Measurements from ENCODE around the gene WDR20.
"Not testable (repeated sequence)": the region's sequence is repeated elsewhere in the genome, so short reads cannot be mapped to it uniquely, and the experiment has no call there.

The WDR20 gene

DNA sequence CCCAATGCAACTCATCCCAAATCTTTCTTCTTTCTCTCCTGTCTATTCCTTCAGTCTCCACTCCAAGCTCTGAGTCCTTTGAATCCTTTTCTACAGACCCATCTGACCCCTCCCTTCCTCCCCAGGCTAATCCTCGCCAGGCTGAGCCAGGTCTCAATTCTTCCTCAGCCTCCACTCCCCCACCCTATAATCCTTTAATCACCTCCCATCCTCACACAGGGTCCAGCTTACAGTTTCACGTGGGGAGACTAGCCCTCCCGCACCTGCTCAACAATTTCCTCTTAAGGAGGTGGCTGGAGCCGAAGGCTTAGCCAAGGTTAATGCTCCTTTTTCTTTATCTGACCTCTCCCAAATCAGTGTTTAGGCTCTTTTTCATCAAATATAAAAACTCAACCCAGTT is 101.5 kb downstream of the WDR20 start:
- no peak for DNase-seq

- DNase-seq: not testable (repeated sequence)
These were observed 104.1 kb downstream of the WDR20 start for GRCh38 chr14:102243795-102244194.

GRCh38 chr14:102246071-102246470 is 106.4 kb downstream of the WDR20 start:
- no peak for DNase-seq

GRCh38 chr14:102248121-102248520 is 108.4 kb downstream of the WDR20 start:
- DNase-seq: no peak

DNA sequence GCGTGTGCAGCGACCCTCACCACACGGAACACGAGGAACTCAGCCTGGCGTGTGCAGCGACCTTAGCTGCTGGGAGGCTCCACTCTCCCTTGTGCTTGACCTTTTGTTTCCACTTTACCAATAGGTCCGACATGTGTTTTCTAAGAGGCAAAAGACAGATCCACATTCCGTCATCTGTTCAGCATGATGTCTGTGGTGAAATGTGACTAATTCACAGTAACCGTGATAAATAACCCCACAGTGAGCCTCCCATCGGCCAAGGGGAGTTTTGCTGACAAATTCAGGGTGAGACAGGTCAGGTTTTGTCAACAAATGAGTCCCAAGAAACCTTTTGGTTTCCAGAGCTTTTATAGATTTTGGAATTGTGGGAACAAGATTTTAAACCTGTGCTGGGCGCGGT is 109.3 kb downstream of the WDR20 start:
- no peak for DNase-seq

GRCh38 chr14:102249981-102250380 is 110.3 kb downstream of the WDR20 start:
- no peak for DNase-seq

DNA sequence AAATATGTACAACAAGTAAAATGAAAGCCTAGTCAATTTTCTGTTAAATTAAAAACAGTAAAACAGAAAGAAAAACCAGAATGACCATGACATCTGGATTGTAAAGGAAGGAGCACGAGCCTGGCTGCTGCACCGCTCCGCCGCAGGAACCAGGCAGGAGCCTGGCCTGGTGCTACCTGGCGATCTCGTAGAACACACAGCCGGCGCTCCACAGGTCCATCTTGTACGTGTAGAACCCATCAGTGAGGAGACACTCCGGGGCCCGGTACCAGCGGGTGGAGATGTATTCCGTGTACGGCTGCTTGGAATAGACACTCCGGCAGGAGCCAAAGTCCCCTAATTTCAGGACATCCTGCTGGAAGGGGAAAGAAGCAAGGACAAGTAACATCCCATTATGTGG is 110.9 kb downstream of the WDR20 start:
- DNase-seq: no peak

DNA sequence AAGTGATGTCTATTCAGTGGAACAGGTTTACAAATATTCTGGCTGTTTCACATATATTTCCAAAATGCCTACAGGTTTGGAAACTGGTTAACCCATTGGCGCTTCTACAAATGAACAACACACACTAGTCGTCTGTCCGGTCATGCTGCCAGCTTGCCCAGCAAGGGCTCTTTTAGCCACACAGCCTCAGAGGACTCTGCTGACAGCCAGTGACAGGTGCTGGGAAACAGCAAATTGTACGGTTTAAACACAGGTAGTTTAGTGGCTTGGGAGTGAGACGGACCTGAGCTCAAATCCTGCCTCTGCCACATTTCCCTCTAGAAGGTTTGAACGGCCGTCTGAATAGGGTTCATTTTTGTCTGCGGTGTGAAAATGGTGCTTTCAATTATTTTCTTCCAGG is 111.5 kb downstream of the WDR20 start:
- DNase-seq: no peak

- no peak for DNase-seq
These were observed 113.4 kb downstream of the WDR20 start for GRCh38 chr14:102252834-102253801.

DNA sequence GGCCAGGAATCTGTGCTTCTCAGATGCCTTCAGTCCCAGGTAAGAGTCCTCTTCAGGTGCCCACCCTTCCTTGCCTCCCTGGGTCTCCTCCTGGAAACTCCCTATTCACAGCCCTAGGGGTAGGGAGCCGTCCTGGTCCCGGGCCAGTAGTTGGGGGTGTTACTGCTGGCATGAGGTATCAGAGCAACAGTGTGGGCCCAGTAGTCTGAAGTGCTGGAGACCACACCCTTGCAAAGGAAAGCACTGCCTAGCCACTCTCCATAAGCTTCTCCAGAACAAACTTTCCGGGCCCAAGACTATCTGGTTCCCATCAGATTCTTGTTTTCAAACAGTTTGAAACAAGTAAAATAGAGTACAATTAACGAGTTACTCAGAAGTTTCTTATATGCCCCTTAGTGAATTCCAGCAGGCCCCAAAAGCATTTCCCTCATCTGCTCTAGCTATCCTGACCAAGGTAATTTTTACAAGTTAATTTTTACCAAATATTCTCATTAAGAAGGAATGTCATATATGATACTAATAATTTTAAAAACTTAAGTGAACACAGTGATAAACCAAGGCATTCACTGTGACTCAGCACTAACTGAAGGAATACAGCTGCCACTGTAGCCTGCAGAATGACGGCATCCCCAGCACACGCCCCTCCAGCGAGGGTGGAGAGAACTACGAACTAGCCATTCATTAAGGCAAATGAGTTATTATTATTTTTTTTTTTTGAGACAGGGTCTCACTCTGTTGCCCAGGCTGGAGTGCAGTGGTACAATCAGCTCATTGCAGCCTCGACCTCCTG is 115.9 kb downstream of the WDR20 start:
- no peak for DNase-seq

GRCh38 chr14:102256716-102257115 is 117.0 kb downstream of the WDR20 start:
- DNase-seq: no peak

DNA sequence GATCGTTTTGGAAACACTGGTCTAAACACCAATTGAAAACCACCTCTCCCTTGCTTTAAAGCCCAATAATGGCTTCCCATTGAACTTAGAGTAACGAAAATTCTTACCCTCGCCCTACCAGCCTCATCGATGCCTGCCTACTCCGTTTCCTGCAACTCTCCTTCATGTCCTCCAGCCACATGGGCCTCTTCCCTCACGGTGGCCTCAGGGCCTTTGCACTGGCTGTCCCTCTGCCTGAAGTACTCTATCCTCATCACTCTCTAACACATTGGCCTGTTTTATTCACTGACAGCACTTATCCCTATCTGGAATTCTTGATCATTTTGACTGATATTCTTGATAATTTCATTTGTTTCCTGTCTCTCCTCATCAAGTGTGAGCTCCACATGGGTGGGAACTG is 118.4 kb downstream of the WDR20 start:
- DNase-seq: no peak
